GM12892 (cell line): ENCODE results near the gene DES.

Source experiments
- POLR2A ChIP-seq: IDR thresholded peaks from 2 replicates; pipeline ENCODE4 v1.6.1; 2011; ENCODE audit warnings: low read depth, low read length, control low read depth
- POLR2AphosphoS5 ChIP-seq: IDR thresholded peaks from 2 replicates; pipeline ENCODE4 v1.6.1; 2011; ENCODE audit warnings: low read depth, low read length, control low read depth

- TF ChIP-seq POLR2A = no peak
- TF ChIP-seq POLR2AphosphoS5 = no peak
These were observed 34.0 kb upstream of the DES start for GRCh38 chr2:219384083-219384713.
